Epithelial cell of proximal tubule (primary cell): Measurements from ENCODE around the gene CDH22. TPM values are rescaled to one million over a fixed set of nuclear protein-coding genes. Genes with fewer than 3 reads are reported as not detected.

Source experiments
- DNase-seq: peaks from one replicate; pipeline ENCODE4 v3.0.0-alpha.2; 2011; ENCODE audit warnings: low read depth
- H3K4me3 ChIP-seq: 2 replicates; pipeline ENCODE4 v1.5.1; 2011; ENCODE audit warnings: low read depth, mild to moderate bottlenecking, low read length
- CTCF ChIP-seq: conservative IDR thresholded peaks from 2 replicates; pipeline ENCODE4 v1.5.1; 2012; ENCODE audit warnings: low read depth, mild to moderate bottlenecking, low read length
- total RNA-seq: library from RNA; depleted of rRNA; stranded (reverse); fragments of >200 nt; gene quantifications from 2 replicates; pipeline ENCODE4 v1.2.3, GENCODE V29; 2015

Gene CDH22
- total RNA-seq, 1 donor from 2014 or later = not detected

- DNase-seq = no peak
- H3K4me3 ChIP-seq = no peak overlapping the region
- no peak for TF ChIP-seq CTCF
Measured at GRCh38 chr20:46226602-46227001, 81.7 kb downstream of the CDH22 start.

GRCh38 chr20:46222521-46223007 is 85.7 kb downstream of the CDH22 start:
- no peak for DNase-seq
- TF ChIP-seq CTCF = no peak
- H3K4me3 ChIP-seq = no peak overlapping the region

GRCh38 chr20:46221256-46221833 is 87.0 kb downstream of the CDH22 start:
- DNase-seq = no peak
- no peak for TF ChIP-seq CTCF

GRCh38 chr20:46220455-46221207 is 87.7 kb downstream of the CDH22 start:
- no peak for DNase-seq
- no peak for TF ChIP-seq CTCF
- H3K4me3 ChIP-seq = no peak overlapping the region

More at GRCh38 chr20:46221256-46221833, 87.0 kb downstream of the CDH22 start:
- H3K4me3 ChIP-seq = no peak overlapping the region

GRCh38 chr20:46219920-46220319 is 88.4 kb downstream of the CDH22 start:
- no peak overlapping the region for H3K4me3 ChIP-seq
- no peak for DNase-seq
- TF ChIP-seq CTCF = no peak

GRCh38 chr20:46219190-46219589 is 89.1 kb downstream of the CDH22 start:
- H3K4me3 ChIP-seq = no peak overlapping the region
- no peak for DNase-seq
- no peak for TF ChIP-seq CTCF
